HG03571 (cell line): ENCODE data around the gene FLAD1.

Experiments
- ATAC-seq: cut with Tn5 transposase; IDR thresholded peaks from one replicate; pipeline ENCODE4 v1.9.1; 2021; ENCODE audit not compliant: unreplicated experiment

The FLAD1 gene

GRCh38 chr1:155014709-155015508 is 31.8 kb downstream of the FLAD1 start:
- ATAC-seq = no peak

- ATAC-seq = no peak
Observed at GRCh38 chr1:155015527-155016230, 32.5 kb downstream of the FLAD1 start.

DNA sequence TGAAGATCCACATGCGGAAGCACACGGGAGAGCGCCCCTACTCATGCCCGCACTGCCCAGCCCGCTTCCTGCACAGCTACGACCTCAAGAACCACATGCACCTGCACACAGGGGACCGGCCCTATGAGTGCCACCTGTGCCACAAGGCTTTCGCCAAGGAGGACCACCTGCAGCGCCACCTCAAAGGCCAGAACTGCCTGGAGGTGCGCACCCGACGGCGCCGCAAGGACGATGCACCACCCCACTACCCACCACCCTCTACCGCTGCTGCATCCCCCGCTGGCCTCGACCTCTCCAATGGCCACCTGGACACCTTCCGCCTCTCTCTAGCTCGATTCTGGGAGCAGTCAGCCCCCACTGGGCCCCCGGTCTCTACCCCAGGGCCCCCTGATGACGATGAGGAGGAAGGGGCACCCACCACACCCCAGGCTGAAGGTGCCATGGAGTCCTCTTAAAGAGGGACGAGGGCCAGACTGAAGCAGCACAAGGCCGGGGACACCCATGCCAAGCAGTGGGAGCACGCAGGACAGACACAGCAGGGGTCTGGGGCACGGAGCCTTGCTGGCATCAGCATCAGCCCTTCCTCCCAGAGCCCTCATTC is 33.2 kb downstream of the FLAD1 start:
- no peak for ATAC-seq

DNA sequence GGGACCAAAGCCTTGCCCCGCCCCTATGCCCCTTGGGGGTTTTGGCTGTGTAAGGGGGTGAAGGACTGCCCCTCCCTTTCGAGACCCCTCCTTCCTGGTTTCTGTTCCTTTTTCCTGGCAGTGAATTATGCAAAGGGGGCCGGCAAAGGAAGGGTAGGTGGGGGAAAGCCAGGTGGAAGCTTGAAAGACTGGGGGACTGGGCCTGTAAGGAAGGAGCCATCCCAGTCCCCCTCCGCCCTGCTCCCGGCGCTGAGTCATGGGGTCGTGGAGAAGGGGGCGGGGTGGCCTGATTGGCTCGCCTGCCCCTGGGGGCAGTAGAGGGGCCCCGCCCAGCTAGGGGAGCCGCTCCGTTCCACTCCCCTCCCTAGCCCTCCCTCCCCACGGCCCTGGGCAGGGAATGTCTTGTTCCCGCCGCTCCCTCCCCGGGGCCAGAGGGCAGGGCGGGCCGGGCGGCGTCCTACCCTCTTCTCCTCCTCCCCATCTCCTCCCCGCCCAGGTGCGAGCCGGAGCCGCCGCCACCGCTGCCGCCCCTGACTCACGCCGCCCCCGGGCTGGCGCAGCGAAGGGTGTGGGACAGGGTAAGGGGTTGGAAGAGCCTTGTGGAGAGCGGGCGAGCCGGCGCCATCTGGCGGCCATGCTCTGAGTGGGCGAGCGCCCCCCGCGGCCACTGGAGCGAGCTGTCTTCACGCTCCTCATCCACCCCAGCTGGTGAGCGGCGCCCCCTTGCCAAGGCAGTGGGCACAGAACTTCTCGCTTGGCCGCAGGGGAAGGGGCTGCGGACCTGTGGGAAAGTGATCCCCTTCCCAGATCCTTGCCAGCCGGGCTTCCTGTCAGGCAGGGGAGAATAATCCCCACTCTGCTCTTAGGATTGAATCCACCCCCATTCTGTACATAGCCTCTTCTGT is 34.1 kb downstream of the FLAD1 start:
- ATAC-seq = peak; percentile 67

DNA sequence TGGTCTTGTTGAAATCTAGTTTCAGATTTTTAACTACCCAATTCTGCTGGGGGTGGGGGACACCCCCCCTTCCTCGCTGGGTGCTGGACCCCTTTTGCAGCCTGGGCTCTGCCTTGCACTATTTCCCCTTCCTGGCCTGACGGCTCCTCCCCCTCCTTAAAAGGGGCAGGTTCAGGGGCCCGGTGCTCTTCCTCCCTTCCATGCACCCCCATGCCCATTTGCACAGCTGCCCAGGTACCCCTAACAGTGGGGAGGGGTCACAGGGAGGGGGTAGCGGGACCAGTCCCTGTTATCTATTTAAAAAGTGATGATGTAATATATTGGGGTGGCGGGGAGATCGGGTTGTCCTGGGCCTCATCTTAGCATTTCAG is 34.8 kb downstream of the FLAD1 start:
- no peak for ATAC-seq

DNA sequence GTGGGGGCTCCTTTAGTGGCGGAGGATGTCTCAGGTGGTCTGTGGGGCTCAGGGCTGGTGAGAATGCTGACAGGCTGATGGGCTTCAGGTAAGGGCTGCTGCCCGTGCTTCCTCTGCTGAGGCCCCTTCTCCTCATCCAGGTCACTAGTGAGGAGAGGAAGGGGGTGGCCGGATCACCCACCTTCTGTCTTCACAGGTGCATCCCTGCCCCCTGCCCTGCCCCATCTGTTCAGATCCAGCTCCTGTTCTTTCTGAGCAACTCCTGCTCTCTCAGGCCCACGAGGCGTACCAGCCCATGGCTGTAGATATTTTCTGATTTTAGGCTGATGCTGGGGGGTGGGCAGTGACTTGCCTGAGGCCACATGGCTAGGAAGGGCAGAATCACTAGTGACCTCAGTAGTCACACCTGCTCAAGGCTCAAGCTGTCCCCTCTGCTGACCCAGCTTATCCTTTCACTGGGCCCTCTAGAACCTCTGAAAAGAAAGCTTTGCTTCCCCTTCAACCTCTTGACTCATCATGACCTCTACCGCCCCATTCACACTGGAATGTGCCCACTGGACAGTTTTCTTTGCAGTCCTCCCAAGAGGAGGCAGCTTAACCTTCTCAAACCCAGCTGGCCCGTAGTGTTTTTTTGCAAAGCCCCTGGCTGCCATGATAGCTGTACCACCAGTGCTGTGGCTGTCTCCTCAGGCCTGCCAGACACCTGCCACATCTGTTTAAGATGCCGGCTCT is 35.6 kb downstream of the FLAD1 start:
- ATAC-seq = no peak

DNA sequence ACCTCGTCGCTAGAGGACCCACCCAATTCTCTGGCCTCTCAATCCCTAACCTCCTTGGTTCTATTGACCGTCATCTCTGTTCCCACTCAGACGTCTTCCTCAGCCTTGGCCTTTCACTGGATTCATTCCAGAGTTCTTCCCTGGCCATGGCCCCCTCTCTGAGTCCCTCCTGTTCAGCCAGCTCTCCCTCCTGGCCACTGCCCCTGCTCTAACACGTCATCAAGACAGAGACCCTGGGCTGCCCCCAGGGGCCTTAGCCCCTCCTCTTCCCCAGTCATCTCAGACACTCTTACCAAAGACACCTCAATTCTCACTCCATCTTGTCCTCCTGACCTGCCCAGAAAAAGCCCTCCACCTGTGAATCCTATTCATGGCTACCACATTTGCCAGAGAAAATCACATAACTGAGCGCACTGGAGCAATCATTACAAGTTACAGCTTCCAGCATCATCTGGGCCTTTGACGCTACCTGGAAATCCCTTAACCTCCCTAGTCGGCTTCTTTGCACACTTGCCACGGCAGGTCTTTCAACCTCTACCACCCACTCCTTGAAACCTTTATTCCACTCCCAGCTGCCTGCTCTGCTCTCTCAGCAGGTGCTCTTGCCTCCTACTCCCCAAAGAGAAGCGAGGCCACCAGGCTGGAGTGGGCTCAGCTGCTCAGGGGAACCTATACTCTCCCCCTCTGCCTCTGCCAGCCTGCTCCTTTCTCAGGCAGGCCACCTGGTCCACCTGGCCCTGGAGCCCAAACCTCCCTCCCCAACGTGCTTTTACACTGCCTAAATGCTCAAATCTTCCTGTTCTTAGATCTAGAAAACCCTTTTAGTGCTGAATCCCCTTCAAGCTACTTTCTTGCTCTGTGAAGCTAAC is 36.5 kb downstream of the FLAD1 start:
- ATAC-seq = no peak

GRCh38 chr1:155022136-155022926 is 39.2 kb downstream of the FLAD1 start:
- ATAC-seq = no peak

GRCh38 chr1:155022927-155023236 is 39.7 kb downstream of the FLAD1 start:
- ATAC-seq = no peak

DNA sequence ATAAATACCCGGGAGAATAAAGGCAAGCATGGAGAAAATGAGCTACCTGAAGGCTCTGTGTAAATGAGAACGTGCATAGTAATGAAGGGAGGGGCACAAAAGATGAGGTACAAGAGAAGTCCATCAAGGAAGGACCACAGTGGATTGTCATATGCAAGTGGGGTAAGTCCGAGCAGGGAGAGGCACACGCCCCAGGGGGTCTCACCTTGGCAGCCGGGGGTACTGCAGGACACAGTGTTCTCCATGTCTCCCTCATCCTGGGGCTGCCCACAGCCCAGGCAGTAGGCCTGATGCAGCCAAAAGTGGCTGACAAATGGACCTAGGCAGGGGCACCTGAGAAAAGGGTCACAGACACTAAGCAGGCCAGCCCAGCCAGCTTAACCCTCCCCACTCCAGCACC is 40.5 kb downstream of the FLAD1 start:
- ATAC-seq = no peak

- no peak for ATAC-seq
Observed at GRCh38 chr1:155024315-155024714, 41.2 kb downstream of the FLAD1 start.

GRCh38 chr1:155026154-155026553 is 43.0 kb downstream of the FLAD1 start:
- no peak for ATAC-seq

GRCh38 chr1:155026588-155026987 is 43.4 kb downstream of the FLAD1 start:
- no peak for ATAC-seq

GRCh38 chr1:155029513-155030242 is 46.5 kb downstream of the FLAD1 start:
- ATAC-seq = no peak

DNA sequence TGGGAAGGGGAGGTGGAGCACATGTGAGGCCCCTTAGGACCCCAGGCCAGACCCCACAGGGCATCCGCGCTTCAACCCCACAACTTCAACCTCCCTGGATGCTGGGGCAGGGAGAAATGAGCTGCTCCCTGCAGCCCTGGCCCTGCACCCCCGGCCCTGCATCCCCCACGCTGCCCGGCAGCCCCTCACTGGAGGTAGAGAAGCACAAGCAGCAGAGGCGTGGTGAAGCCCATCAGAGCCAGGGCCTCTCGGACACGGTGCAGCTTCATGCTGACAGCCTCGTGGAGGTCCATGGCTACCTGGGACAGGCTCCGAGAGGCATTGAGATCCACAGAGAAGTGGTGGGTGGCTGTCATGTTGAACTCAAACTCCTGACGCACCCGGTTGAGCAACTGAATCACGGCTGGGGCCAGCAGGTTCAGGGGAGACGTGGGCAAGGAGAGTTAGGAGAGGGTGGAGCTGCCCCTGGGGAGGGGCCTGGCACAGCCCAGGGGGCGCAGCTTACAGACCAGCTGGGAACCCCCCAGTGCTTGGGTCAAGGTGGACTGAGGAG is 47.2 kb downstream of the FLAD1 start:
- no peak for ATAC-seq

DNA sequence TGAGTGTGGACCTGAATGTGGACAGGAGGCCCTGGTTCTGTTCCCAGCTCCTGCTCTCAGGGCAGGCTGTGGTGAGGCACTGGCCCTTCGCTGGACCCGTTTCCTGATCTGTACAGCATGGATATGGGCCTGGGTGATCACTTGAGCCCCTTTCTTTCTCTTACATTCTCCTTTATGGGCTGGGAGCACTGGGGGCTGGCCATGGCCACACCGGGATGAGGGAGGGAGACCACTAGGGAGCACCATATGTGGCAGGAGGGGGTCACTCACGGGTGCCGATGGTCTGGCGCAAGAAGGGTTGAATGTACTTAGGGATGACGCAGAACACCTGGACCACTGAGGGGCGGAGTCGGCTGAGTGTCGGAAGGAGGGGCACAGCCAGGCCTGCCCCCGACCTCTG is 47.8 kb downstream of the FLAD1 start:
- ATAC-seq = no peak

DNA sequence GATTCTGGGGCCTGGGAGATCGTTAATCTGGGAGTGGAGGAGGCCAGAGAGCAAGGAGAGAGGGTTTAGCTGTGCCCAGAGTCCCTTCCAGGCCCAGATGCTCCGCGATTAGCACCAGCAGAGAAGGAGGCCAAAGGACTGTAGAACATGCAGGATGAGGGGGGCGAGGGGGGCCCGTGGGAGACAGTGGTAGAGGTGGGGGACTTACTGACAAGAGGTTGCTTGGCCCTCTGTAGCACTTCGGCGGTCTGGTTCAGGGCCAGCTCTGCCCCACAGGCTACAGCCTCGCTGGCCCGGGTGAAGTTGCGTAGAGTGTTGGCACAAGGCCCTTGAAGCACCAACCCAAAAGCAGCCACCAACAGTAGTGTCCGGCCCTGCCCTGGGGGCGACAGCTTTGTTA is 49.7 kb downstream of the FLAD1 start:
- no peak for ATAC-seq

DNA sequence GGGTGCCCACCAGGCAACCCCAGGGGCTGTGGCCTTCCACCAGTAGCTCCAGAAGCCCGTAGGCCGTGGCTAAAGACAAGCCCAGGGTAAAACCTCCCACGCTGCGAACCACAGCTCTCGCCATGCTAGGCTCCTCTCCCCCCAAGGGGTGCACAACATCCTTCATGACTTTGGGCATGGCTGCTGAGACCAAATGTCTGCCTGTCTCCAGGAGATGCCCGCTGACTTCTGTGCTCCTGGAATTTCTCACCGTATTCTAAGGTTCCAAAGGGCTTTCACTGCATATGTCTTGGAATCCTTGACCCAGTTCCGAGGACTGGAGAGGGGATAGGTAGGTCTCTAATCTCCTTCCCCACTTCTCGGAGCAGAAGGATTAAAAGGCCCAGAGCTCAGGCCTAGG is 50.4 kb downstream of the FLAD1 start, which contains the start of the genes DCST1 and DCST2:
Gene DCST1 (plus strand): TSS at position 301 of the 400 bp plus-strand sequence. CDS start 213 bp downstream, outside the sequence.
Gene DCST2 (minus strand): TSS at position 258 of the 400 bp plus-strand sequence. CDS start 80 bp downstream, at position 178.
- ATAC-seq = no peak
